ENCODE data around the gene TMEM204.

Gene TMEM204

DNA sequence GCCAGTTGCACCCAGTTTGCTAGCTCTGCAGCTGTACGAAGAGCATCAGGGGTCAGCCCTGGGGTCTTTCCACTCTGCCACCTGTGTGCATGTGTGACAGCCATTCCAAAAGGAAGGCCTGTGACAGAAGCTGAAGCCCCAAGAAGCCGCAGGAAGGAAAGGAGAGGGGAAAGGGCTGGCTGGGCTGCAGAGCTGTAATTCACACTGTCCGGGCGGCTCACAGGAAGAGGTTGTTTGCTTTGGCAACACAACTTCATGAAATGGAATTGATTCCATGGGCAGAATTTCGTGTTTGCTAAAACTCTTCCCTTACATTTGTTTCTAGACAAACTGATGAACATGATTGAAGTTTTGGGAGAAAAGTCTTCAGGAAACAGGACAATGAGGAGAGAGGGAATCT lies 14.8 kb downstream of the TMEM204 start:
- no peaks in the 10 kb centered on the region for H3K9me3 ChIP-seq (ENCODE audit: control insufficient read depth, low read length)
- no peak for DNase-seq
- H3K27ac ChIP-seq (ENCODE audit: insufficient read depth, low read length, poor library complexity, severe bottlenecking), result peak overlapping the region; percentile 25
- H3K4me1 ChIP-seq (ENCODE audit: control insufficient read depth, insufficient read depth, low read length, poor library complexity, severe bottlenecking), result peaks cover 34% of the 10 kb centered on the region
- H3K27me3 ChIP-seq (replicated peaks; ENCODE audit: control insufficient read depth, insufficient read depth, low read length, poor library complexity, severe bottlenecking), result no peaks in the 10 kb centered on the region
- H3K4me3 ChIP-seq (ENCODE audit: insufficient read depth, low read depth, low read length, poor library complexity, severe bottlenecking), result no peak overlapping the region
- peaks cover 69% of the 10 kb centered on the region for H3K36me3 ChIP-seq (ENCODE audit: control insufficient read depth, insufficient read depth, low read length)

- H3K27ac ChIP-seq (ENCODE audit: insufficient read depth, low read length, poor library complexity, severe bottlenecking), result no peak overlapping the region
- peaks cover 29% of the 10 kb centered on the region for H3K4me1 ChIP-seq (ENCODE audit: control insufficient read depth, insufficient read depth, low read length, poor library complexity, severe bottlenecking)
- peaks cover 69% of the 10 kb centered on the region for H3K36me3 ChIP-seq (ENCODE audit: control insufficient read depth, insufficient read depth, low read length)
- no peak for DNase-seq
- H3K9me3 ChIP-seq (ENCODE audit: control insufficient read depth, low read length), result no peaks in the 10 kb centered on the region
- no peaks in the 10 kb centered on the region for H3K27me3 ChIP-seq (replicated peaks; ENCODE audit: control insufficient read depth, insufficient read depth, low read length, poor library complexity, severe bottlenecking)
- H3K4me3 ChIP-seq (ENCODE audit: insufficient read depth, low read depth, low read length, poor library complexity, severe bottlenecking), result no peak overlapping the region
Observed at GRCh38 chr16:1548727-1549126, 15.3 kb downstream of the TMEM204 start.

- Histone ChIP-seq H3K9me3 (ENCODE audit: control insufficient read depth, low read length) (no peaks in the 10 kb centered on the region), H3K4me1 (ENCODE audit: control insufficient read depth, insufficient read depth, low read length, poor library complexity, severe bottlenecking) (peaks cover 25% of the 10 kb centered on the region), H3K27me3 (replicated peaks; ENCODE audit: control insufficient read depth, insufficient read depth, low read length, poor library complexity, severe bottlenecking) (no peaks in the 10 kb centered on the region), H3K4me3 (ENCODE audit: insufficient read depth, low read depth, low read length, poor library complexity, severe bottlenecking) (no peak overlapping the region), H3K36me3 (ENCODE audit: control insufficient read depth, insufficient read depth, low read length) (peaks cover 81% of the 10 kb centered on the region), H3K27ac (ENCODE audit: insufficient read depth, low read length, poor library complexity, severe bottlenecking) (no peak overlapping the region)
- no peak for DNase-seq
Observed at GRCh38 chr16:1550069-1550468, 16.6 kb downstream of the TMEM204 start.

GRCh38 chr16:1550696-1551095 lies 17.2 kb downstream of the TMEM204 start:
- no peak for DNase-seq
- Histone ChIP-seq H3K27me3 (replicated peaks; ENCODE audit: control insufficient read depth, insufficient read depth, low read length, poor library complexity, severe bottlenecking) (no peaks in the 10 kb centered on the region), H3K9me3 (ENCODE audit: control insufficient read depth, low read length) (no peaks in the 10 kb centered on the region), H3K4me3 (ENCODE audit: insufficient read depth, low read depth, low read length, poor library complexity, severe bottlenecking) (no peak overlapping the region), H3K36me3 (ENCODE audit: control insufficient read depth, insufficient read depth, low read length) (peaks cover 80% of the 10 kb centered on the region), H3K4me1 (ENCODE audit: control insufficient read depth, insufficient read depth, low read length, poor library complexity, severe bottlenecking) (peaks cover 19% of the 10 kb centered on the region), H3K27ac (ENCODE audit: insufficient read depth, low read length, poor library complexity, severe bottlenecking) (no peak overlapping the region)

GRCh38 chr16:1551166-1551565 lies 17.7 kb downstream of the TMEM204 start:
- Histone ChIP-seq H3K27me3 (replicated peaks; ENCODE audit: control insufficient read depth, insufficient read depth, low read length, poor library complexity, severe bottlenecking) (no peaks in the 10 kb centered on the region), H3K4me3 (ENCODE audit: insufficient read depth, low read depth, low read length, poor library complexity, severe bottlenecking) (no peak overlapping the region), H3K9me3 (ENCODE audit: control insufficient read depth, low read length) (no peaks in the 10 kb centered on the region), H3K4me1 (ENCODE audit: control insufficient read depth, insufficient read depth, low read length, poor library complexity, severe bottlenecking) (peaks cover 15% of the 10 kb centered on the region), H3K36me3 (ENCODE audit: control insufficient read depth, insufficient read depth, low read length) (peaks cover 78% of the 10 kb centered on the region), H3K27ac (ENCODE audit: insufficient read depth, low read length, poor library complexity, severe bottlenecking) (peak overlapping the region; percentile 25)
- no peak for DNase-seq

GRCh38 chr16:1552129-1552528 lies 18.7 kb downstream of the TMEM204 start:
- no peak for DNase-seq
- Histone ChIP-seq H3K4me3 (ENCODE audit: insufficient read depth, low read depth, low read length, poor library complexity, severe bottlenecking) (no peak overlapping the region), H3K27me3 (replicated peaks; ENCODE audit: control insufficient read depth, insufficient read depth, low read length, poor library complexity, severe bottlenecking) (no peaks in the 10 kb centered on the region), H3K4me1 (ENCODE audit: control insufficient read depth, insufficient read depth, low read length, poor library complexity, severe bottlenecking) (peaks cover 7% of the 10 kb centered on the region), H3K9me3 (ENCODE audit: control insufficient read depth, low read length) (no peaks in the 10 kb centered on the region), H3K36me3 (ENCODE audit: control insufficient read depth, insufficient read depth, low read length) (peaks cover 75% of the 10 kb centered on the region), H3K27ac (ENCODE audit: insufficient read depth, low read length, poor library complexity, severe bottlenecking) (no peak overlapping the region)

GRCh38 chr16:1553946-1554825 lies 20.7 kb downstream of the TMEM204 start:
- no peaks in the 10 kb centered on the region for H3K27me3 ChIP-seq (replicated peaks; ENCODE audit: control insufficient read depth, insufficient read depth, low read length, poor library complexity, severe bottlenecking)
- H3K4me1 ChIP-seq (ENCODE audit: control insufficient read depth, insufficient read depth, low read length, poor library complexity, severe bottlenecking), result peaks cover 4% of the 10 kb centered on the region
- no peaks in the 10 kb centered on the region for H3K9me3 ChIP-seq (ENCODE audit: control insufficient read depth, low read length)
- no peak overlapping the region for H3K27ac ChIP-seq (ENCODE audit: insufficient read depth, low read length, poor library complexity, severe bottlenecking)
- no peak for DNase-seq
- H3K36me3 ChIP-seq (ENCODE audit: control insufficient read depth, insufficient read depth, low read length), result peaks cover 58% of the 10 kb centered on the region
- H3K4me3 ChIP-seq (ENCODE audit: insufficient read depth, low read depth, low read length, poor library complexity, severe bottlenecking), result no peak overlapping the region

DNA sequence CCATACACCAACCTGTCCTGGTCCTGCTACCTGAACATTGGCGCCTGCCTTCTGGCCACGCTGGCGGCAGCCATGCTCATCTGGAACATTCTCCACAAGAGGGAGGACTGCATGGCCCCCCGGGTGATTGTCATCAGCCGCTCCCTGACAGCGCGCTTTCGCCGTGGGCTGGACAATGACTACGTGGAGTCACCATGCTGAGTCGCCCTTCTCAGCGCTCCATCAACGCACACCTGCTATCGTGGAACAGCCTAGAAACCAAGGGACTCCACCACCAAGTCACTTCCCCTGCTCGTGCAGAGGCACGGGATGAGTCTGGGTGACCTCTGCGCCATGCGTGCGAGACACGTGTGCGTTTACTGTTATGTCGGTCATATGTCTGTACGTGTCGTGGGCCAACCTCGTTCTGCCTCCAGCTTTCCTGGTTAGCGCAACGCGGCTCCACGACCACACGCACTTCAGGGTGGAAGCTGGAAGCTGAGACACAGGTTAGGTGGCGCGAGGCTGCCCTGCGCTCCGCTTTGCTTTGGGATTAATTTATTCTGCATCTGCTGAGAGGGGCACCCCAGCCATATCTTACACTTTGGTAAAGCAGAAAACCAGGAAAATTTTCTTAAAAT lies 21.5 kb downstream of the TMEM204 start:
- no peak for DNase-seq
- H3K36me3 ChIP-seq (ENCODE audit: control insufficient read depth, insufficient read depth, low read length), result peaks cover 51% of the 10 kb centered on the region
- H3K27me3 ChIP-seq (replicated peaks; ENCODE audit: control insufficient read depth, insufficient read depth, low read length, poor library complexity, severe bottlenecking), result no peaks in the 10 kb centered on the region
- H3K9me3 ChIP-seq (ENCODE audit: control insufficient read depth, low read length), result no peaks in the 10 kb centered on the region
- H3K4me1 ChIP-seq (ENCODE audit: control insufficient read depth, insufficient read depth, low read length, poor library complexity, severe bottlenecking), result peaks cover 11% of the 10 kb centered on the region
- H3K4me3 ChIP-seq (ENCODE audit: insufficient read depth, low read depth, low read length, poor library complexity, severe bottlenecking), result no peak overlapping the region
- H3K27ac ChIP-seq (ENCODE audit: insufficient read depth, low read length, poor library complexity, severe bottlenecking), result no peak overlapping the region

DNA sequence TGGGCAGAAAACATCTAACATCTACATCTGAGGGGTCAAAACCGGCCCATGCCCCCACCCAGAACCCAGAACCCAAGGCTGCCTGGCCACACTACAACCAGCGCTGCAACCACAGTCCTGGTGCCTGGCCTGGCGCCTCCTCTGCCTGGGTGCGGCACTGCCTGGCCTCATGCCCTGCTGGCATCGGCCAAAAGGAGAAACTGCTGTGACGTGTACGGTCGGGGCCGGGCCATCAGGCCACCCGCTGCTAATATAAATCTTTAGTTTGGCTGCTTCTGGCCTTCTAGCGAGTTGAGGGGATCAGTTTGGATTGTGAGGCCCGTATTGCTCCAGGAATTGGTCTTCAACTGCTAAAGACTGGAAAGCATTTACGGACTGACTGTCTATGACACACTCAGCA lies 22.8 kb downstream of the TMEM204 start:
- peaks cover 24% of the 10 kb centered on the region for H3K4me1 ChIP-seq (ENCODE audit: control insufficient read depth, insufficient read depth, low read length, poor library complexity, severe bottlenecking)
- no peak overlapping the region for H3K4me3 ChIP-seq (ENCODE audit: insufficient read depth, low read depth, low read length, poor library complexity, severe bottlenecking)
- no peaks in the 10 kb centered on the region for H3K9me3 ChIP-seq (ENCODE audit: control insufficient read depth, low read length)
- H3K27me3 ChIP-seq (replicated peaks; ENCODE audit: control insufficient read depth, insufficient read depth, low read length, poor library complexity, severe bottlenecking), result no peaks in the 10 kb centered on the region
- H3K36me3 ChIP-seq (ENCODE audit: control insufficient read depth, insufficient read depth, low read length), result peaks cover 38% of the 10 kb centered on the region
- no peak for DNase-seq
- H3K27ac ChIP-seq (ENCODE audit: insufficient read depth, low read length, poor library complexity, severe bottlenecking), result no peak overlapping the region

GRCh38 chr16:1557074-1557473 lies 23.6 kb downstream of the TMEM204 start:
- Histone ChIP-seq H3K27ac (ENCODE audit: insufficient read depth, low read length, poor library complexity, severe bottlenecking) (no peak overlapping the region), H3K4me3 (ENCODE audit: insufficient read depth, low read depth, low read length, poor library complexity, severe bottlenecking) (no peak overlapping the region), H3K36me3 (ENCODE audit: control insufficient read depth, insufficient read depth, low read length) (peaks cover 30% of the 10 kb centered on the region), H3K9me3 (ENCODE audit: control insufficient read depth, low read length) (no peaks in the 10 kb centered on the region), H3K27me3 (replicated peaks; ENCODE audit: control insufficient read depth, insufficient read depth, low read length, poor library complexity, severe bottlenecking) (no peaks in the 10 kb centered on the region), H3K4me1 (ENCODE audit: control insufficient read depth, insufficient read depth, low read length, poor library complexity, severe bottlenecking) (peaks cover 33% of the 10 kb centered on the region)
- DNase-seq, result no peak

Data from effector memory CD4-positive, alpha-beta T cell (primary cell).